HepG2 (cell line): ENCODE measurements around the gene HOXB2. TPM values are rescaled to one million over a fixed set of nuclear protein-coding genes. Genes with fewer than 3 reads are reported as not detected.

ENCODE experiments used
- ATF1 ChIP-seq: IDR thresholded peaks from 2 replicates; pipeline ENCODE4 v1.6.1; 2016; ENCODE audit warnings: mild to moderate bottlenecking, control low read depth
- EZH2 ChIP-seq: conservative IDR thresholded peaks from 2 replicates; pipeline ENCODE4 v1.6.1; 2012; ENCODE audit warnings: mild to moderate bottlenecking, low read depth, low read length, moderate library complexity
- HNF1A ChIP-seq, 2 experiments: sonication (generic) in 1 of 2; formaldehyde crosslinking in 1 of 2; IDR thresholded peaks; 2 replicates each; pipeline versions ENCODE4 v1.4.0 to v1.6.1; 2016 to 2020; ENCODE audit warnings: borderline replicate concordance in 1 of 2, low read depth in 1 of 2, mild to moderate bottlenecking in 1 of 2, missing genetic modification reagents in 1 of 2
- HNF4G ChIP-seq, 2 experiments: sonication (generic) in 1 of 2; formaldehyde crosslinking in 1 of 2; IDR thresholded peaks; 2 replicates each; pipeline versions ENCODE4 v1.4.0 to v1.6.1; 2011 to 2020; ENCODE audit warnings: borderline replicate concordance in 2 of 2, low read depth in 2 of 2, mild to moderate bottlenecking in 2 of 2, low read length in 1 of 2, missing genetic modification reagents in 1 of 2, moderate library complexity in 1 of 2
- KDM6A ChIP-seq: IDR thresholded peaks from 2 replicates; pipeline ENCODE4 v1.6.1; 2016; ENCODE audit warnings: low read depth
- MBNL3 ChIP-seq: fragments of 250-450 bp; sonication (Bioruptor Pico); conservative IDR thresholded peaks from 2 replicates; pipeline ENCODE4 v1.8.0; 2022; ENCODE audit warnings: mild to moderate bottlenecking, inconsistent platforms
- NFE2L2 ChIP-seq: fragments of 150-350 bp; IDR thresholded peaks from 2 replicates; pipeline ENCODE4 v1.6.1; 2014; ENCODE audit warnings: low read length
- RBM39 ChIP-seq: fragments of 200-400 bp; formaldehyde crosslinking; IDR thresholded peaks from one replicate; pipeline ENCODE4 v1.6.1; 2018; ENCODE audit warnings: antibody characterized with exemption, mild to moderate bottlenecking, low read depth, low read length; ENCODE audit not compliant: poor library complexity, severe bottlenecking
- SPEN ChIP-seq: sonication (generic); formaldehyde crosslinking; IDR thresholded peaks from 2 replicates; pipeline ENCODE4 v1.5.1; 2020; ENCODE audit warnings: low read depth, mild to moderate bottlenecking, missing genetic modification reagents
- ZBTB7B ChIP-seq: sonication (generic); formaldehyde crosslinking; IDR thresholded peaks from 2 replicates; pipeline ENCODE4 v1.4.0; 2020; ENCODE audit warnings: missing genetic modification reagents
- ZNF12 ChIP-seq: sonication (generic); formaldehyde crosslinking; IDR thresholded peaks from 2 replicates; pipeline ENCODE4 v1.5.0; 2020; ENCODE audit warnings: missing genetic modification reagents
- polyA plus RNA-seq, 8 experiments: library from polyadenylated mRNA; depleted of rRNA in 3 of 8; stranded (reverse) in 7 of 8; unstranded in 1 of 8; fragments of >200 nt; fragmentation: Illumina TruSeq in 4 of 8; extraction: Trizol in 4 of 8; gene quantifications; 2 replicates each; pipeline versions ENCODE4 v1.2.1 to v1.2.3, GENCODE V29; 2011 to 2016; ENCODE audit warnings: low read depth in 4 of 8, missing spikeins in 1 of 8, mixed read lengths in 1 of 8; ENCODE audit not compliant: insufficient read depth in 1 of 8
- total RNA-seq, 5 experiments: library from RNA; depleted of rRNA; stranded (reverse); fragments of >200 nt; fragmentation: Illumina TruSeq; extraction: Trizol; gene quantifications; 2 replicates each; pipeline ENCODE4 v1.2.3, GENCODE V29; 2016; ENCODE audit warnings: low read depth in 1 of 5
- TF ChIP-seq, protein P1 (sequence below): sonication (generic); formaldehyde crosslinking; IDR thresholded peaks from 2 replicates; pipeline ENCODE4 v1.4.0; 2020; ENCODE audit warnings: mild to moderate bottlenecking, missing genetic modification reagents

Gene HOXB2
- total and polyA plus RNA-seq, 2 of the 13 experiments (the other 11 are each of a cell fraction or from before 2014, with no cell fraction given) = not detected

GRCh38 chr17:48543107-48543853 lies 1.6 kb downstream of the HOXB2 start (continued):
- TF ChIP-seq, protein P1, sequence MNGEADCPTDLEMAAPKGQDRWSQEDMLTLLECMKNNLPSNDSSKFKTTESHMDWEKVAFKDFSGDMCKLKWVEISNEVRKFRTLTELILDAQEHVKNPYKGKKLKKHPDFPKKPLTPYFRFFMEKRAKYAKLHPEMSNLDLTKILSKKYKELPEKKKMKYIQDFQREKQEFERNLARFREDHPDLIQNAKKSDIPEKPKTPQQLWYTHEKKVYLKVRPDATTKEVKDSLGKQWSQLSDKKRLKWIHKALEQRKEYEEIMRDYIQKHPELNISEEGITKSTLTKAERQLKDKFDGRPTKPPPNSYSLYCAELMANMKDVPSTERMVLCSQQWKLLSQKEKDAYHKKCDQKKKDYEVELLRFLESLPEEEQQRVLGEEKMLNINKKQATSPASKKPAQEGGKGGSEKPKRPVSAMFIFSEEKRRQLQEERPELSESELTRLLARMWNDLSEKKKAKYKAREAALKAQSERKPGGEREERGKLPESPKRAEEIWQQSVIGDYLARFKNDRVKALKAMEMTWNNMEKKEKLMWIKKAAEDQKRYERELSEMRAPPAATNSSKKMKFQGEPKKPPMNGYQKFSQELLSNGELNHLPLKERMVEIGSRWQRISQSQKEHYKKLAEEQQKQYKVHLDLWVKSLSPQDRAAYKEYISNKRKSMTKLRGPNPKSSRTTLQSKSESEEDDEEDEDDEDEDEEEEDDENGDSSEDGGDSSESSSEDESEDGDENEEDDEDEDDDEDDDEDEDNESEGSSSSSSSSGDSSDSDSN = peak; percentile 51; the same call in 1 of the 2 replicates
- TF ChIP-seq ATF1 = no peak
- TF ChIP-seq HNF1A (IDR thresholded peaks at IDR 0.05; ENCODE audit: low read depth) = no peak
- 0 out of 2 replicates have a peak, but pooled peaks have one; percentile 16 for TF ChIP-seq HNF1A (CRISPR knock-in tag; IDR thresholded peaks at IDR 0.05; ENCODE audit: borderline replicate concordance)
- peak; percentile 83; the same call in 1 of the 2 replicates for TF ChIP-seq EZH2
- no peak for TF ChIP-seq ZBTB7B (CRISPR knock-in tag)
- no peak for TF ChIP-seq MBNL3 (CRISPR knock-in tag)
- peak; percentile 22; the same call in 1 of the 2 replicates for TF ChIP-seq HNF4G (IDR thresholded peaks at IDR 0.05; ENCODE audit: borderline replicate concordance, low read depth, low read length)
- no peak for TF ChIP-seq HNF4G (CRISPR knock-in tag; IDR thresholded peaks at IDR 0.05; ENCODE audit: borderline replicate concordance, low read depth)
- no peak for TF ChIP-seq NFE2L2
- TF ChIP-seq ZNF12 (CRISPR knock-in tag) = peak; percentile 58; the same call in 1 of the 2 replicates
- peak; percentile 45 for TF ChIP-seq RBM39
- TF ChIP-seq SPEN (CRISPR knock-in tag) = no peak
- TF ChIP-seq KDM6A (CRISPR knock-in tag) = no peak
